SJSA1 (cell line): ENCODE results near the gene UBR1. TPM values are rescaled to one million over a fixed set of nuclear protein-coding genes. Genes with fewer than 3 reads are reported as not detected.
"Not testable (repeated sequence)": the region's sequence is repeated elsewhere in the genome, so short reads cannot be mapped to it uniquely, and the experiment has no call there.

Source experiments
- DNase-seq, 2 experiments: peaks; one replicate each; pipeline ENCODE4 v3.0.0-alpha.2; 2015 to 2020; ENCODE audit warnings: low spot score in 2 of 2, low read depth in 1 of 2
- H3K27ac ChIP-seq: fragments of 250-450 bp; sonication (Bioruptor Pico); 2 replicates; pipeline ENCODE4 v1.5.1; 2020; ENCODE audit warnings: mild to moderate bottlenecking, moderate library complexity
- H3K27me3 ChIP-seq: fragments of 250-450 bp; sonication (Bioruptor Pico); replicated peaks from 2 replicates; pipeline ENCODE4 v1.5.1; 2020; ENCODE audit warnings: mild to moderate bottlenecking, moderate library complexity
- H3K36me3 ChIP-seq: fragments of 250-450 bp; sonication (Bioruptor Pico); 2 replicates; pipeline ENCODE4 v1.5.1; 2020; ENCODE audit warnings: mild to moderate bottlenecking
- H3K4me1 ChIP-seq: fragments of 250-450 bp; sonication (Bioruptor Pico); replicated peaks from 2 replicates; pipeline ENCODE4 v1.6.1; 2021; ENCODE audit warnings: mild to moderate bottlenecking
- H3K4me3 ChIP-seq: fragments of 250-450 bp; sonication (Bioruptor Pico); 2 replicates; pipeline ENCODE4 v1.5.1; 2020; ENCODE audit warnings: mild to moderate bottlenecking
- H3K9me3 ChIP-seq: fragments of 250-450 bp; sonication (Bioruptor Pico); replicated peaks from 2 replicates; pipeline ENCODE4 v1.5.1; 2020; ENCODE audit warnings: mild to moderate bottlenecking
- total RNA-seq: library from RNA; depleted of rRNA; stranded (reverse); fragments of >200 nt; shearing (Covaris generic); gene quantifications from 2 replicates; pipeline ENCODE4 v1.2.3, GENCODE V29; 2014

Gene UBR1
- total RNA-seq, 1 experiment from 2014 or later: 39.2 TPM

- no peak for DNase-seq
- peaks cover 79% of the 10 kb centered on the region for H3K36me3 ChIP-seq
- H3K27ac ChIP-seq: no peak overlapping the region
Observed at GRCh38 chr15:42955518-42955917, 150.3 kb downstream of the UBR1 start.

DNA sequence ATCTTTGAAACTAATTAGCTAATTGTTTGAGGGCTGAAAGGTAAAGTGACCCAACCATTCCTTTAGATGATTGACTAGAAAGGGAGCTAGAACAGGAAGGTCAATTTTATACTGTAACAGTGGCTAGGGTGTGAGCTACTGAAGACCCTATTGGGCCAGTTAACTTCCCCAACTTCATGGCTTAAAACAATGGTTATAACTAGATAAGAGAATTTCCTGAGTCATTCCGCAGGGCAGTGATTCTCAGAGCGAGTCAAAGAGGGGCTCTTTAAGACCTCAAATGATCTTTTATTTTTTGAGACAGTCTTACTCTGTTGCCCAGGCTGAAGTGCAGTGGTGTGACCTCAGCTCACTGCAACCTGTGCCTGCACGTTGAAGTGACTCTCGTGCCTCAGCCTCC lies 151.5 kb downstream of the UBR1 start:
- DNase-seq: no peak
- no peak overlapping the region for H3K4me3 ChIP-seq
- H3K4me1 ChIP-seq: no peaks in the 10 kb centered on the region
- no peaks in the 10 kb centered on the region for H3K27me3 ChIP-seq
- no peak overlapping the region for H3K27ac ChIP-seq
- H3K9me3 ChIP-seq: no peaks in the 10 kb centered on the region
- H3K36me3 ChIP-seq: peaks cover 75% of the 10 kb centered on the region

More at GRCh38 chr15:42955518-42955917, 150.3 kb downstream of the UBR1 start:
- no peaks in the 10 kb centered on the region for H3K9me3 ChIP-seq
- no peak overlapping the region for H3K4me3 ChIP-seq
- H3K27me3 ChIP-seq: no peaks in the 10 kb centered on the region
- H3K4me1 ChIP-seq: no peaks in the 10 kb centered on the region

DNA sequence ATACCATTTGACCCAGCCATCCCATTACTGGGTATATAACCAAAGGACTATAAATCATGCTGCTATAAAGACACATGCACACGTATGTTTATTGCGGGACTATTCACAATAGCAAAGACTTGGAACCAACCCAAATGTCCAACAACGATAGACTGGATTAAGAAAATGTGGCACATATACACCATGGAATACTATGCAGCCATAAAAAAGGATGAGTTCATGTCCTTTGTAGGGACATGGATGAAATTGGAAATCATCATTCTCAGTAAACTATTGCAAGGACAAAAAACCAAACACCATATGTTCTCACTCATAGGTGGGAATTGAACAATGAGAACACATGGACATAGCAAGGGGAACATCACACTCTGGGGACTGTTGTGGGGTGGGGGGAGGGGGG lies 156.9 kb downstream of the UBR1 start:
- H3K27me3 ChIP-seq, H3K27ac ChIP-seq, H3K4me1 ChIP-seq, H3K4me3 ChIP-seq, DNase-seq, H3K9me3 ChIP-seq: not testable (repeated sequence)
- H3K36me3 ChIP-seq: peaks cover 57% of the 10 kb centered on the region

DNA sequence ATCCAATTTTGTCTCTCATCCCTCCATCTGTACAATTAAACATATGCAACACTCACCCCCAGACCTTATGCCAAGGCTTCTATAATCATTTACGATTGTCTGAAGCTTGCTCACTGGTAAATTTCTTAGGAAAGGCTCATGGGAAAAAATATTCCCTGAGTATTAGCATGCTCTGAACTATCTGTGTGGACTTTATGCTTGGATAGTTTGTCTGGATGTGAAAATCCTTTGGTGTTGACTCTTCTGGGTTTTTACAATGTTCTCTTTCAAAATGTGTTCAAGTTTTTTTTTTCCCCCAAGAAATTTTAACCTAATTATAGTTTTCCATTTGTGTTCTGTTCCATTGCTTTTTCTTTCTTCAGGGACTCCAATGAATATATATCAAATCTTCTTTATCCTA lies 165.3 kb downstream of the UBR1 start:
- H3K9me3 ChIP-seq: no peaks in the 10 kb centered on the region
- H3K4me1 ChIP-seq: no peaks in the 10 kb centered on the region
- H3K27me3 ChIP-seq: no peaks in the 10 kb centered on the region
- no peak overlapping the region for H3K27ac ChIP-seq
- H3K36me3 ChIP-seq: peaks cover 17% of the 10 kb centered on the region
- DNase-seq: no peak
- H3K4me3 ChIP-seq: no peak overlapping the region

DNA sequence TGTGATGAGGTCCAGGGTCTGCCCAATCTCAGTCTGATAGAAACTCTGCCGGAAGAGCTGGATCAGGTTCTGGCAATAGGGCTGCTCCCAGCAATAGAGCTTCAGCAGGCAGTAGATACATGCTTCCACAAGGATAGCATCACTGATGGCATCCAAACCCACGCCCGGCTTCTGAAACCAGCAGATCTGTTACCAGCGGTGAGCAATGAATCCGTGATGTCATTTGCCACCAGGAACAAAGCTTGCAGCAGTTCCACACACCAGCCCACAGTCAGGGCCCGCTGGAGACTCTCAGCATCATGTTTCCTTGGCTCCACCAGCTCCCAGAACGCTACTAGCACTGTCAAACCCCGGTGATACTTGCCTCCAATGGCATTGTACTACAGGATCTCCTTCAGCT lies 166.0 kb downstream of the UBR1 start:
- Histone ChIP-seq H3K27me3 (no peaks in the 10 kb centered on the region), H3K27ac (no peak overlapping the region), H3K4me1 (no peaks in the 10 kb centered on the region), H3K36me3 (peaks cover 10% of the 10 kb centered on the region), H3K4me3 (no peak overlapping the region), H3K9me3 (no peaks in the 10 kb centered on the region)
- DNase-seq: no peak

DNA sequence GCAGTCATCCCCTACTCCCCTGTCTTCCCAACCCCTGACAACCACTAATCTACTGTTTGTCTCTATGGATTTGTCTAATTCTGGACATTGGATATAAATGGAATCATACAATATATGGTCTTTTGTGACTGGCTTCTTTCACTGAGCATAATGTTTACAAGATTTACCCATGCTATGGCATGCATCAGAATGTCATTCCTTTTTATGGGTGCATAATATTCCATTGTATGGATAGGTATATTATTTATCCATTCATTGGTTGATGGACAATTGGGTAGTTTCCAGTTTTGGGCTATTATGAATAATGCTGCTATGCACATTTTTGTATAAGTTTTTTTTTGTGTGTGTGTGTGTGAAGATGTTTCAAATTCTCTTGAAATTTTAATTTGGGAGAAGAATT lies 168.7 kb downstream of the UBR1 start:
- H3K27ac ChIP-seq: no peak overlapping the region
- no peak overlapping the region for H3K4me3 ChIP-seq
- H3K36me3 ChIP-seq: no peaks in the 10 kb centered on the region
- DNase-seq: no peak
- H3K27me3 ChIP-seq: no peaks in the 10 kb centered on the region
- no peaks in the 10 kb centered on the region for H3K9me3 ChIP-seq
- no peaks in the 10 kb centered on the region for H3K4me1 ChIP-seq

- DNase-seq: no peak
- Histone ChIP-seq H3K4me3 (no peak overlapping the region), H3K27me3 (no peaks in the 10 kb centered on the region), H3K4me1 (no peaks in the 10 kb centered on the region), H3K36me3 (no peaks in the 10 kb centered on the region), H3K9me3 (no peaks in the 10 kb centered on the region), H3K27ac (no peak overlapping the region)
Observed at GRCh38 chr15:42933886-42934667, 171.8 kb downstream of the UBR1 start.

DNA sequence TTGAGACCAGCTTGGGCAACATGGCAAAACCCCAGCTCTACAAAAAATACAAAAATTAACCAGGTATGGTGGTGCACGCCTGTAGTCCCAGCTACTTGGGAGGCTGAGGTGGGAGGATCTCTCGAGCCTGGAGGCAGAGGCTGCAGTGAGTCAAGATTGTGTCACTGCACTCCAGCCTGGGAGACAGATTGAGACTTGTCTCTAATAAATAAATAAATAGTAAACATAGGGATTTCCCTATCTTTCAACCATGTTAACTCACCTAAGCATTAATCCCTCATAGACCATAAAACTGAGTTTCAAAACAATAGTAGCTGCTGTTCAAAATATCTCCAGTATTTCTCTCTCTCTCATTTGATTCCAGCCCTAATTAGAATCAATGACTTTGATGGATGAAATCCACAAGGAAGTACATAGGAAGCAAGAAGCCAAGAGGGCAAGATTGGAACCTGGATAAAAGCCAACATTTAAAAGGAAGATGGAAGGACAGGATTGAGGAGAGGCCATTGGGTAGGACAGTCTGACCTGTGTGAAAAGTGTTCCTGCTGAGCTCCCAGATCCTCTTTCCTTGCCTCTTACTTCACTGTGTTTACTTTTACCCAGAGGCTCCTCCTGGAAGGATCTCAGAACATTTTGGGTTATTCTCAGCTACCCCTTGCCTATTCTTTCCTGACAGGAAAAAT lies 172.9 kb downstream of the UBR1 start:
- no peak overlapping the region for H3K4me3 ChIP-seq
- H3K9me3 ChIP-seq: no peaks in the 10 kb centered on the region
- H3K27ac ChIP-seq: no peak overlapping the region
- H3K36me3 ChIP-seq: no peaks in the 10 kb centered on the region
- H3K27me3 ChIP-seq: no peaks in the 10 kb centered on the region
- no peaks in the 10 kb centered on the region for H3K4me1 ChIP-seq
- DNase-seq: no peak

DNA sequence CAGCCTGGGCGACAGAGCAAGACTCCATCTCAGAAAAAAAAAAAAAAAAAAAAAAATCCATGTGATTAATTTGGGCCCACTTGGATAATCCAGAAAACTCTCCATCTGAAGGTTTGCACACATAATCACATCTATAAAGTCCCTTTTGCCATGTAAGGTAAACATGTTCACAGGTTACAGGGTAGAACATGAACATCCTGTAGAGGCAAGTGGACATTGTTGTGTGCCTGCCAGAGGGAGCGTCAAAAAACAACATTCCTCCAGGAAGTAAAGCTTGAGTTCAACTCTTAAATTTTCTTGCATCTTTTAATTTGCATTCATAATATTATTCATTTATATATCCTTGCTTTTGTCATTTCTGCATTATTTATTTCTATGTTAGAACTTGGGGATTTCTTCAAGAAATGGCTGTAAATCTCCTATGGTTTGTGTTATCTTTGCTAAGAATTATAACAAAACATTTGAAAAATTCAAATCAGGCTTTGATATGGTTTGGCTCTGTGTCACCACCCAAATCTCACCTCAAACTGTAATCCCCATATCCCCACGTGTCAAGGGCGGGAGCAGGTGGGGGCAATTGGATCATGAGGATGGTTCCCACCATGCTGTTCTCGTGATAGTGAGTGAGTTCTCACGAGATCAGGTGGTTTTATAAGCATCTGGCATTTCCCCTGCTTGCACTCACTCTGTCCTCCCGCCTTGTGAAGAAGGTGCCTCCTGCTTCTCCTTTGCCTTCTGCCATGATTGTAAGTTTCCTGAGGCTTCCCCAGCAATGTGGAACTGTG lies 173.9 kb downstream of the UBR1 start:
- H3K4me1 ChIP-seq: no peaks in the 10 kb centered on the region
- no peak overlapping the region for H3K27ac ChIP-seq

DNA sequence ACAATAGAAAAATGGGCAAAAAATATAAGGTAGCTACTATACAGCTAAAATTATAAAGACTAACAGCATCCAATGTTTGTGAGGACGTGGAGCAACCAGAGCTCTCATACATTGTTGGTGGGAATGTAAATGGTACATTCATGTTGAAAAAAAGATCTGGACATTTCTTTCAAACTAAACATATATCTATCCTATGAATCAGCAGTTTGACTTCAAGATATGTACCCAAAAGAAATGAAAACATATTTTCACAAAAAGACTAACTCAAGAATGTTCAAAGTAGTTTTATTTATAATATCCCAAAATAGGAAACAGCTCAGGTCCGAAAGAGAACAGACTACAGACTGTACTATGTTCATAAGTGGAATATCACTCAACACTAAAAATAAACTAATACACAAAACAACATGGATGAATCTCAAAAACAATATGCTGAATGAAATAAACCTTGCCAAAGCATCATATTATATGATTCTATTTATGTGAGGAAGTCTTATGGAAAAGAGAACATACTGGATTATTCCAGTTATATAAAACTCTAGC lies 176.5 kb downstream of the UBR1 start:
- no peak for DNase-seq
- Histone ChIP-seq H3K27ac (no peak overlapping the region), H3K27me3 (no peaks in the 10 kb centered on the region), H3K4me3 (no peak overlapping the region), H3K9me3 (no peaks in the 10 kb centered on the region), H3K36me3 (no peaks in the 10 kb centered on the region), H3K4me1 (no peaks in the 10 kb centered on the region)

More for the DNA sequence above, 173.9 kb downstream of the UBR1 start:
- no peak overlapping the region for H3K4me3 ChIP-seq
- no peaks in the 10 kb centered on the region for H3K9me3 ChIP-seq
- no peak for DNase-seq
- H3K36me3 ChIP-seq: no peaks in the 10 kb centered on the region
- no peaks in the 10 kb centered on the region for H3K27me3 ChIP-seq

- Histone ChIP-seq H3K27me3 (no peaks in the 10 kb centered on the region), H3K4me1 (peaks cover 10% of the 10 kb centered on the region; the same call in 1 of the 2 replicates), H3K27ac (no peak overlapping the region), H3K9me3 (no peaks in the 10 kb centered on the region), H3K4me3 (peak overlapping the region; percentile 84), H3K36me3 (no peaks in the 10 kb centered on the region; the same call in 1 of the 2 replicates)
- DNase-seq: no peak
Observed at GRCh38 chr15:42921342-42921731, 184.5 kb downstream of the UBR1 start.

GRCh38 chr15:42920519-42921341 lies 185.1 kb downstream of the UBR1 start, which contains the start of gene TTBK2:
Gene TTBK2 (minus strand): TSS chr15:42920778. CDS start chr15:42878617, 42,161 bp downstream.
- Histone ChIP-seq H3K9me3 (no peaks in the 10 kb centered on the region), H3K4me1 (peaks cover 10% of the 10 kb centered on the region; the same call in 1 of the 2 replicates), H3K27ac (no peak within 1 kb of the TSS), H3K4me3 (peak within 1 kb of the TSS; percentile 84), H3K27me3 (no peaks in the 10 kb centered on the region), H3K36me3 (no peaks in the 10 kb centered on the region; the same call in 1 of the 2 replicates)
- peak; percentile 99 for DNase-seq
